ENCODE measurements around the gene SHC4. TPM values are rescaled to one million over a fixed set of nuclear protein-coding genes. Genes with fewer than 3 reads are reported as not detected.

Gene SHC4
- total and polyA plus RNA-seq, 9 of the 15 experiments (the other 6 are each of a cell fraction or from before 2014, with no cell fraction given): 0.43 to 1.2 (median 0.67) TPM

DNA sequence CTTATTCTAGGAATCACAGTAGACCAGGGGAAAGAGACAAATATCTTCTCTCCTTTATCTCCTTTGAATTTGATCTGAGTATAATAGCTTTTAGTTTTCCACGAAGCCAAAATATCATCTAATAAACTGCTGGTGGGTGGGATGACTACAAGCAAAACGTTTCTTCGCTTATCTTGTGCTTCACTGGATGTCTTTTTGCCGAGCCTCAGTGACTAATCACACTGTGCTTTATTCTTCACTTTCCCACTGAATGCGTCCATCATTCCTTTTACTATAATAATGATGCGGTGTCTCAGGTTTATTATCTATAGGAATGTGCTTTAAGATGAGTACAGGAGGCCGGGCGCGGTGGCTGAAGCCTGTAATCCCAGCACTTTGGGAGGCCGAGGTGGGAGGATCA lies 185.4 kb downstream of the SHC4 start:
- no TSS peak for BruUV-seq (replicated peaks)
- Histone ChIP-seq H3K4me3 (no peak overlapping the region), H3K27ac (ENCODE audit: extremely low read depth, low read depth, low read length) (no peak overlapping the region), H3K27me3 (ENCODE audit: control insufficient read depth in 2 of 2, insufficient read depth in 2 of 2, low read length in 2 of 2) (no peaks in the 10 kb centered on the region), H3K9ac (ENCODE audit: insufficient read depth in 1 of 2, low read depth in 2 of 2, low read length in 2 of 2) (no peak overlapping the region), H3K9me3 (replicated peaks; ENCODE audit: control insufficient read depth, insufficient read depth, low read depth, low read length) (no peaks in the 10 kb centered on the region), H4K20me1 (replicated peaks; ENCODE audit: control insufficient read depth, insufficient read depth, low read length) (no peaks in the 10 kb centered on the region), H3K4me1 (replicated peaks in 1 of 2; ENCODE audit: control insufficient read depth in 2 of 2, insufficient read depth in 2 of 2, low read length in 2 of 2) (no peaks in the 10 kb centered on the region), H3K79me2 (ENCODE audit: control insufficient read depth, insufficient read depth, low read length) (no peaks in the 10 kb centered on the region), H2AFZ (ENCODE audit: low read depth, low read length) (no peak overlapping the region), H3K36me3 (ENCODE audit: control insufficient read depth, insufficient read depth, low read length) (peaks cover 61% of the 10 kb centered on the region), H3K4me2 (ENCODE audit: insufficient read depth, low read length) (no peak overlapping the region), H3K9me1 (ENCODE audit: control insufficient read depth, insufficient read depth, low read length) (no peaks in the 10 kb centered on the region)
- ChIA-PET CTCF (ENCODE audit: low intra/inter-chr PET ratio) (no interaction called here), POLR2A (no interaction called here)
- DNase-seq (ENCODE audit: extremely low read depth in 1 of 4, low spot score in 3 of 4) (no peak), ATAC-seq (no peak), FAIRE-seq (peak; percentile 15)
- no peak for TF ChIP-seq ZNF121 (CRISPR knock-in tag; conservative IDR thresholded peaks at IDR 0.05)
- TF ChIP-seq, protein P1, sequence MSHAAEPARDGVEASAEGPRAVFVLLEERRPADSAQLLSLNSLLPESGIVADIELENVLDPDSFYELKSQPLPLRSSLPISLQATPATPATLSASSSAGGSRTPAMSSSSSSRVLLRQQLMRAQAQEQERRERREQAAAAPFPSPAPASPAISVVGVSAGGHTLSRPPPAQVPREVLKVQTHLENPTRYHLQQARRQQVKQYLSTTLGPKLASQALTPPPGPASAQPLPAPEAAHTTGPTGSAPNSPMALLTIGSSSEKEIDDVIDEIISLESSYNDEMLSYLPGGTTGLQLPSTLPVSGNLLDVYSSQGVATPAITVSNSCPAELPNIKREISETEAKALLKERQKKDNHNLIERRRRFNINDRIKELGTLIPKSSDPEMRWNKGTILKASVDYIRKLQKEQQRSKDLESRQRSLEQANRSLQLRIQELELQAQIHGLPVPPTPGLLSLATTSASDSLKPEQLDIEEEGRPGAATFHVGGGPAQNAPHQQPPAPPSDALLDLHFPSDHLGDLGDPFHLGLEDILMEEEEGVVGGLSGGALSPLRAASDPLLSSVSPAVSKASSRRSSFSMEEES (CRISPR knock-in tag; IDR thresholded peaks at IDR 0.05): no peak
- no peak for TF ChIP-seq SETDB1 (IDR thresholded peaks at IDR 0.05; ENCODE audit: low read length)
- no peak for TF ChIP-seq SMAD2 (IDR thresholded peaks at IDR 0.05; ENCODE audit: low read depth, low read length)
- TF ChIP-seq HEY1 (CRISPR knock-in tag; IDR thresholded peaks at IDR 0.05; ENCODE audit: borderline replicate concordance): no peak
- no peak for TF ChIP-seq EHMT2 (IDR thresholded peaks at IDR 0.05)
- no peak for TF ChIP-seq BACH1 (tag; IDR thresholded peaks at IDR 0.05)
- no peak for TF ChIP-seq MTF1 (CRISPR knock-in tag; IDR thresholded peaks at IDR 0.05; ENCODE audit: borderline replicate concordance)
- TF ChIP-seq SIN3B (IDR thresholded peaks at IDR 0.05; ENCODE audit: low read depth): no peak
- no peak for TF ChIP-seq CEBPB (tag; IDR thresholded peaks at IDR 0.05)
- TF ChIP-seq KDM5B (IDR thresholded peaks at IDR 0.05; ENCODE audit: insufficient replicate concordance, low read depth, low read length): no peak
- TF ChIP-seq, protein P2, sequence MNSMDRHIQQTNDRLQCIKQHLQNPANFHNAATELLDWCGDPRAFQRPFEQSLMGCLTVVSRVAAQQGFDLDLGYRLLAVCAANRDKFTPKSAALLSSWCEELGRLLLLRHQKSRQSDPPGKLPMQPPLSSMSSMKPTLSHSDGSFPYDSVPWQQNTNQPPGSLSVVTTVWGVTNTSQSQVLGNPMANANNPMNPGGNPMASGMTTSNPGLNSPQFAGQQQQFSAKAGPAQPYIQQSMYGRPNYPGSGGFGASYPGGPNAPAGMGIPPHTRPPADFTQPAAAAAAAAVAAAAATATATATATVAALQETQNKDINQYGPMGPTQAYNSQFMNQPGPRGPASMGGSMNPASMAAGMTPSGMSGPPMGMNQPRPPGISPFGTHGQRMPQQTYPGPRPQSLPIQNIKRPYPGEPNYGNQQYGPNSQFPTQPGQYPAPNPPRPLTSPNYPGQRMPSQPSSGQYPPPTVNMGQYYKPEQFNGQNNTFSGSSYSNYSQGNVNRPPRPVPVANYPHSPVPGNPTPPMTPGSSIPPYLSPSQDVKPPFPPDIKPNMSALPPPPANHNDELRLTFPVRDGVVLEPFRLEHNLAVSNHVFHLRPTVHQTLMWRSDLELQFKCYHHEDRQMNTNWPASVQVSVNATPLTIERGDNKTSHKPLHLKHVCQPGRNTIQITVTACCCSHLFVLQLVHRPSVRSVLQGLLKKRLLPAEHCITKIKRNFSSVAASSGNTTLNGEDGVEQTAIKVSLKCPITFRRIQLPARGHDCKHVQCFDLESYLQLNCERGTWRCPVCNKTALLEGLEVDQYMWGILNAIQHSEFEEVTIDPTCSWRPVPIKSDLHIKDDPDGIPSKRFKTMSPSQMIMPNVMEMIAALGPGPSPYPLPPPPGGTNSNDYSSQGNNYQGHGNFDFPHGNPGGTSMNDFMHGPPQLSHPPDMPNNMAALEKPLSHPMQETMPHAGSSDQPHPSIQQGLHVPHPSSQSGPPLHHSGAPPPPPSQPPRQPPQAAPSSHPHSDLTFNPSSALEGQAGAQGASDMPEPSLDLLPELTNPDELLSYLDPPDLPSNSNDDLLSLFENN (IDR thresholded peaks at IDR 0.05; ENCODE audit: low read depth in 2 of 2, low read length in 2 of 2): no peak
- TF ChIP-seq ELF4 (CRISPR knock-in tag; IDR thresholded peaks at IDR 0.05): no peak
- in situ Hi-C loops (cut with MboI) (no loop called here), intact Hi-C loops (cut with micrococcal nuclease) (no loop called here)
- WGBS (ENCODE audit: insufficient coverage, low coverage, missing lambda C conversion rate): 73% methylated on average over 10 of the region's 10 CpGs

All from K562 (cell line).